Suprapubic skin (tissue), 4 donors: ENCODE results near the gene MLYCD. TPM values are rescaled to one million over a fixed set of nuclear protein-coding genes. Genes with fewer than 3 reads are reported as not detected.
"Not testable (repeated sequence)": the region's sequence is repeated elsewhere in the genome, so short reads cannot be mapped to it uniquely, and the experiment has no call there.

Source experiments
- DNase-seq, 2 donors: peaks; one replicate each; pipeline ENCODE4 v3.0.0-alpha.2; 2019; ENCODE audit warnings: low spot score in 2 of 2
- H3K27ac ChIP-seq: fragments of 200-600 bp; sonication (generic); one replicate; pipeline ENCODE4 v1.5.1; 2019
- H3K27me3 ChIP-seq: fragments of 200-600 bp; sonication (generic); one replicate; pipeline ENCODE4 v1.5.1; 2019
- H3K36me3 ChIP-seq: fragments of 200-600 bp; sonication (generic); one replicate; pipeline ENCODE4 v1.5.1; 2019
- H3K4me1 ChIP-seq: fragments of 200-600 bp; sonication (generic); one replicate; pipeline ENCODE4 v1.5.1; 2019
- H3K4me3 ChIP-seq: fragments of 200-600 bp; sonication (generic); one replicate; pipeline ENCODE4 v1.5.1; 2019; ENCODE audit warnings: mild to moderate bottlenecking
- H3K9me3 ChIP-seq: fragments of 200-600 bp; sonication (generic); one replicate; pipeline ENCODE4 v1.5.1; 2019
- EP300 ChIP-seq: sonication (generic); formaldehyde crosslinking; IDR thresholded peaks from one replicate; pipeline ENCODE4 v1.6.1; 2017; ENCODE audit warnings: antibody characterized with exemption
- POLR2A ChIP-seq, 2 donors: fragments of 450-650 bp; IDR thresholded peaks; one replicate each; pipeline ENCODE4 v1.6.1; 2017; ENCODE audit warnings: antibody characterized with exemption in 2 of 2, mild to moderate bottlenecking in 2 of 2, moderate library complexity in 2 of 2
- POLR2AphosphoS5 ChIP-seq, 3 donors: sonication (generic); formaldehyde crosslinking; IDR thresholded peaks; one replicate each; pipeline ENCODE4 v1.6.1; 2017; ENCODE audit warnings: antibody characterized with exemption in 3 of 3
- WGBS: methylation state at CpG from one replicate; pipeline ENCODE4 v1.1.5; 2018; 5-methylcytosine and 5-hydroxymethylcytosine counted together
- total RNA-seq, 4 donors: library from RNA; depleted of rRNA; stranded (reverse); fragments of >200 nt; gene quantifications; one replicate each; pipeline ENCODE4 v1.1.0, GENCODE V29; 2016
- TF ChIP-seq, protein P1 (sequence below), 2 donors: fragments of 200-600 bp in 1 of 2; fragments of 450-650 bp in 1 of 2; sonication (generic) in 1 of 2; IDR thresholded peaks; one replicate each; pipeline ENCODE4 v1.5.1; 2016 to 2019; ENCODE audit warnings: antibody characterized with exemption in 2 of 2, mild to moderate bottlenecking in 1 of 2, moderate library complexity in 1 of 2

MLYCD gene
- total RNA-seq, 4 donors from 2014 or later = 4.4 to 23.7 (median 5.7) TPM

DNA sequence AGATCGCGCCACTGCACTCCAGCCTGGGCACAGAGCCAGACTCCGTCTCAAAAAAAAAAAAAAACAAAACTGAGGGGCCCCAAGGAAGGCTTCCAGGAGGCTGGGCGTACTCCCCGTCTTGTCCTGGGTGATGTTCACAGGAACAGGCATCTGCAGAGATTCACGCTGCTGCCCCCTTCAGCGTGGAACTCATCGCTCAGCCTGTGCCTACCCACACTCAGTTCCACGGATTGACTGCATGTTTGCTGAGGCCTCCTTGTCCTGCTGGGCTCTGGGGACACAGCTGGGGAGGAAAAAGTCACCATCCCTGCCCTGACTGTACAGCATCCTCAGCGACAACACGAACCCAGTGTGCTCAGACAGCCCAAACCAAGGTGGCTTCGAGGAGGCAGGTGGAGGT lies 41.2 kb downstream of the MLYCD start:
- Histone ChIP-seq H3K36me3 (no peaks in the 10 kb centered on the region), H3K4me3 (no peak overlapping the region), H3K27ac (no peak overlapping the region), H3K4me1 (peaks cover 2% of the 10 kb centered on the region), H3K27me3 (no peaks in the 10 kb centered on the region), H3K9me3 (no peaks in the 10 kb centered on the region)
- 65% methylated on average over 12 of the region's 12 CpGs for WGBS
- DNase-seq = no peak
- TF ChIP-seq POLR2AphosphoS5 (IDR thresholded peaks at IDR 0.05) = no peak
- no peak for TF ChIP-seq EP300
- TF ChIP-seq, protein P1, sequence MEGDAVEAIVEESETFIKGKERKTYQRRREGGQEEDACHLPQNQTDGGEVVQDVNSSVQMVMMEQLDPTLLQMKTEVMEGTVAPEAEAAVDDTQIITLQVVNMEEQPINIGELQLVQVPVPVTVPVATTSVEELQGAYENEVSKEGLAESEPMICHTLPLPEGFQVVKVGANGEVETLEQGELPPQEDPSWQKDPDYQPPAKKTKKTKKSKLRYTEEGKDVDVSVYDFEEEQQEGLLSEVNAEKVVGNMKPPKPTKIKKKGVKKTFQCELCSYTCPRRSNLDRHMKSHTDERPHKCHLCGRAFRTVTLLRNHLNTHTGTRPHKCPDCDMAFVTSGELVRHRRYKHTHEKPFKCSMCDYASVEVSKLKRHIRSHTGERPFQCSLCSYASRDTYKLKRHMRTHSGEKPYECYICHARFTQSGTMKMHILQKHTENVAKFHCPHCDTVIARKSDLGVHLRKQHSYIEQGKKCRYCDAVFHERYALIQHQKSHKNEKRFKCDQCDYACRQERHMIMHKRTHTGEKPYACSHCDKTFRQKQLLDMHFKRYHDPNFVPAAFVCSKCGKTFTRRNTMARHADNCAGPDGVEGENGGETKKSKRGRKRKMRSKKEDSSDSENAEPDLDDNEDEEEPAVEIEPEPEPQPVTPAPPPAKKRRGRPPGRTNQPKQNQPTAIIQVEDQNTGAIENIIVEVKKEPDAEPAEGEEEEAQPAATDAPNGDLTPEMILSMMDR (IDR thresholded peaks at IDR 0.05) = no peak
- TF ChIP-seq POLR2A (IDR thresholded peaks at IDR 0.05) = no peak

- TF ChIP-seq POLR2AphosphoS5 (IDR thresholded peaks at IDR 0.05) = no peak
- no peak for DNase-seq
- peaks cover 2% of the 10 kb centered on the region for H3K4me1 ChIP-seq
Observed at GRCh38 chr16:83940630-83941378, 41.9 kb downstream of the MLYCD start.

DNA sequence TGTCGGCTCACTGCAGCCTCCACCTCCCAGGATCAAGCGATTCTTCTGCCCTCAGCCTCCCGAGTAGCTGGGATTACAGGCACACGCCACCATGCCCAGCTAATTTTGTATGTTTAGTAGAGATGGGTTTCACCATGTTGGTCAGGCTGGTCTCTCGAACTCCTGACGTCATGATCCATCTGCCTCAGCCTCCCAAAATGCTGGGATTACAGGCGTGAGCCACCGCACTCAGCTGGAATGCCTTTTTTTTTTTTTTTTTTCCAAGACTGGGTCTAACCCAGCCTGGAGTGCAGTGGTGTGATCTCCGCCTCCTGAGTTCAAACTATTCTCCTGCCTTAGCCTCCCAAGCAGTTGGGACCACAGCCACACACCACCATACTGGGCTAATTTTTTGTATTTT lies 42.6 kb downstream of the MLYCD start:
- not testable (repeated sequence) for H3K4me1 ChIP-seq, H3K27ac ChIP-seq, H3K4me3 ChIP-seq, DNase-seq, H3K27me3 ChIP-seq, H3K36me3 ChIP-seq, H3K9me3 ChIP-seq
- 95% methylated on average over 9 of the region's 9 CpGs for WGBS

More at GRCh38 chr16:83940630-83941378, 41.9 kb downstream of the MLYCD start:
- Histone ChIP-seq H3K27ac (no peak overlapping the region), H3K36me3 (no peaks in the 10 kb centered on the region), H3K27me3 (no peaks in the 10 kb centered on the region), H3K9me3 (no peaks in the 10 kb centered on the region), H3K4me3 (no peak overlapping the region)
- 81% methylated on average over 23 of the region's 28 CpGs for WGBS

- TF ChIP-seq EP300 (no peak), POLR2A (IDR thresholded peaks at IDR 0.05) (no peak), POLR2AphosphoS5 (IDR thresholded peaks at IDR 0.05) (no peak)
- TF ChIP-seq, protein P1 (IDR thresholded peaks at IDR 0.05) = no peak
- WGBS = 87% methylated on average over 14 of the region's 14 CpGs
- H3K4me1 ChIP-seq = peaks cover 2% of the 10 kb centered on the region
- no peaks in the 10 kb centered on the region for H3K36me3 ChIP-seq
- H3K9me3 ChIP-seq = no peaks in the 10 kb centered on the region
- H3K27ac ChIP-seq = no peak overlapping the region
- DNase-seq = no peak
- no peaks in the 10 kb centered on the region for H3K27me3 ChIP-seq
- H3K4me3 ChIP-seq = no peak overlapping the region
Observed at GRCh38 chr16:83942074-83942473, 43.2 kb downstream of the MLYCD start.

DNA sequence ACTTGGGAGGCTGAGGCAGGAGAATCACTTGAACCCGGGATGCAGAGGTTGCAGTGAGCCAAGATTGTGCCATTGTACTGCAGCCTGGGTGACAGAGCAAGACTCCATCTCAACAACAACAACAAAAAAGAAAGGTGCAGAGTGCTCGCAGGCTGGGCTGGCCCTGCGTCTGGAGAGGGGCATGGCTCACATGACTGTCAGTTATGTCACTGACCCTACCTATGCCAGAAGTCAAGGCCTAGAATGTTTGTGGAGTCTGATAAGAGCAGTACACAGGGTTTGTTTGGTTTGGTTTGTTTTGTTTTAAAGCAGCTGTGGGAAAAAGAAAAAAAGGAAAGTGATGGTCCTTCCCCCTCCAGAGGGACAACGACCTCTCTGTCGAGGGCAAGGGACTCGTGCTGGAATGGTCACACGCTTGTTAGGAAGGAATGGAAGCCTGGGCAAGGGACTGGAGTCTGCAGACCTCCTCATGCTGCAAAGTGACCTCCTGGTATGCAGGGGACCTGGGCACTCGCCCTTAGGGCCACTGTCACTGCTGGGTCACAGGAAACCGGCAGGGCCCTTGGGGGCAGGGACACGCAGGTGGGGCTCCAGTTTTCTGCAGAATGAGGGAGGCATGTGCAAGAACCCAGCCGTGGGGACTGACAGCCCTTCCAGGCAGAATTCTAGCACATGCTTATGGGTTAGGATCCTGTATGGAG lies 44.0 kb downstream of the MLYCD start:
- WGBS = 77% methylated on average over 11 of the region's 11 CpGs
- Histone ChIP-seq H3K9me3 (no peaks in the 10 kb centered on the region), H3K27ac (no peak overlapping the region), H3K4me1 (peaks cover 2% of the 10 kb centered on the region), H3K27me3 (no peaks in the 10 kb centered on the region), H3K4me3 (no peak overlapping the region), H3K36me3 (no peaks in the 10 kb centered on the region)
- no peak for TF ChIP-seq EP300
- no peak for TF ChIP-seq POLR2AphosphoS5 (IDR thresholded peaks at IDR 0.05)
- DNase-seq = no peak

DNA sequence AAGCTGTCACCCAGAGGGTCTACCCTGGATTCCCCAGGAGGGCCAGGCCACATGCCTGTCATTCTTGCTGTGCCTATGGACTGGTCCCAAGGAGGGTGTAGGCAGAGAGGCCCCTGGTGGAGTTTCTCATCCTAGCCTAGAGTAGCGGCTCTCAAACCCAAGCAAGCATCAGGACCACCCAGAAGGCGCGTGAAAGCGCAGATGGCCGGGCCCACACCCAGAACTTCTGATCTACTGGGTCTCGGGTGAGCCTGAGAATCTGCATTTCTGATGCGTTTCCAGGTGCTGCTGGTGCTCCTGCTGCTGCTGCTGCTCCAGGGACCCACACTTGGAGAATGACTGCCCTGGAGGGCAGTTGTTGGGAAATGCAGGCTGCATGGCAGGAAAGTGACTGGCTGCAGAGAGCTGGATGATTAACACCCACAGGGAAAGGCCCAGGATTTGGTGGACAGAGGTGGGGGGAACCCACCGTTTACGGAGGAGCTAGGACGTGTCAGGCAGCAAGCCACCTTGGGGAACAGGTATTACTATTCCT lies 44.7 kb downstream of the MLYCD start:
- TF ChIP-seq POLR2AphosphoS5 (IDR thresholded peaks at IDR 0.05) (no peak), EP300 (no peak), POLR2A (IDR thresholded peaks at IDR 0.05) (no peak)
- Histone ChIP-seq H3K36me3 (no peaks in the 10 kb centered on the region), H3K4me1 (peaks cover 2% of the 10 kb centered on the region), H3K4me3 (no peak overlapping the region), H3K27ac (no peak overlapping the region), H3K27me3 (no peaks in the 10 kb centered on the region), H3K9me3 (no peaks in the 10 kb centered on the region)
- DNase-seq = no peak
- 81% methylated on average over 10 of the region's 10 CpGs for WGBS

DNA sequence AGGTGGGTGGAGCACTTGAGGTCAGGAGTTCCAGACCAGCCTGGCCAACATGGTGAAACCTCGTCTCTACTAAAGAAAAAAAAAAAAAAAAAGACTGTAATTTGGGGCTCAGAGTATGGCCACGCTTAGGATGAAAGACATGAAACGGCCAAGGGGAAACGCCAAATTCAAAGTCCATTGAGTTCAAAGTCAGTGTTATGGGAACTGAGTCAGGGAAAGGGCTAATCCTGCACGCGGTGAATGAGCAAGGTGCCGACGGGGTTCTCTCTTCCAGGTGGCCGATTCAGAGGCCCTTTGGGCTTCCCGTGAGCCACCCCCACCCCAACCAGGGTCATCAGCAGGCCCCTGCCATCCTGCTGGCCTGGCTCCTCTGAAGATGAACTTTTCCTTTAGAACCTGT lies 46.7 kb downstream of the MLYCD start:
- Histone ChIP-seq H3K9me3 (no peaks in the 10 kb centered on the region), H3K4me3 (no peak overlapping the region), H3K4me1 (peaks cover 2% of the 10 kb centered on the region), H3K27ac (no peak overlapping the region), H3K36me3 (no peaks in the 10 kb centered on the region), H3K27me3 (no peaks in the 10 kb centered on the region)
- 91% methylated on average over 10 of the region's 10 CpGs for WGBS
- no peak for DNase-seq
- TF ChIP-seq, protein P1 (IDR thresholded peaks at IDR 0.05) = no peak
- no peak for TF ChIP-seq POLR2A (IDR thresholded peaks at IDR 0.05)
- TF ChIP-seq EP300 = no peak
- no peak for TF ChIP-seq POLR2AphosphoS5 (IDR thresholded peaks at IDR 0.05)
